Neuronal stem cell (in vitro differentiated cells): ENCODE measurements around the gene DTNBP1.

ENCODE experiments used
- DNase-seq: peaks from one replicate; pipeline ENCODE4 v3.0.0-alpha.2; 2013; ENCODE audit warnings: low spot score
- H2AFZ ChIP-seq: one replicate; pipeline ENCODE4 v1.6.1; 2013; ENCODE audit warnings: mild to moderate bottlenecking, low read length, inconsistent platforms
- H2AK5ac ChIP-seq: 2 replicates; pipeline ENCODE4 v1.6.1; 2013; ENCODE audit warnings: low read depth, mild to moderate bottlenecking, inconsistent platforms, low read length, moderate library complexity, mixed read lengths
- H2BK120ac ChIP-seq: 2 replicates; pipeline ENCODE4 v1.6.1; 2013; ENCODE audit warnings: low read depth, mild to moderate bottlenecking, inconsistent platforms, low read length, moderate library complexity, mixed read lengths
- H2BK12ac ChIP-seq: one replicate; pipeline ENCODE4 v1.6.1; 2013; ENCODE audit warnings: low read length, inconsistent platforms
- H2BK15ac ChIP-seq: 2 replicates; pipeline ENCODE4 v1.6.1; 2013; ENCODE audit warnings: mild to moderate bottlenecking, low read length, inconsistent platforms, mixed read lengths
- H2BK5ac ChIP-seq: one replicate; pipeline ENCODE4 v1.6.1; 2013; ENCODE audit warnings: inconsistent platforms, mild to moderate bottlenecking, low read length, moderate library complexity
- H3K14ac ChIP-seq: one replicate; pipeline ENCODE4 v1.6.1; 2013; ENCODE audit warnings: low read length, inconsistent platforms
- H3K18ac ChIP-seq: 2 replicates; pipeline ENCODE4 v1.6.1; 2013; ENCODE audit warnings: low read length, inconsistent platforms
- H3K23ac ChIP-seq: 2 replicates; pipeline ENCODE4 v1.6.1; 2013; ENCODE audit warnings: low read depth, mild to moderate bottlenecking, mixed read lengths, low read length, inconsistent platforms; ENCODE audit not compliant: poor library complexity
- H3K27ac ChIP-seq: replicated peaks from 3 replicates; pipeline ENCODE4 v1.5.1; 2013; ENCODE audit warnings: low read length, inconsistent platforms
- H3K27me3 ChIP-seq, 3 experiments: 2 replicates each; pipeline ENCODE4 v1.6.1; 2013; ENCODE audit warnings: low read length in 3 of 3, mild to moderate bottlenecking in 2 of 3, inconsistent platforms in 1 of 3, low read depth in 1 of 3, mixed read lengths in 1 of 3, moderate library complexity in 1 of 3; ENCODE audit not compliant: control insufficient read depth in 3 of 3, insufficient read depth in 3 of 3
- H3K36me3 ChIP-seq, 2 donors: replicated peaks in 1 of 2; 2 replicates each; pipeline ENCODE4 v1.6.1; 2013; ENCODE audit warnings: low read length in 2 of 2; ENCODE audit not compliant: control insufficient read depth in 2 of 2, insufficient read depth in 2 of 2
- H3K4ac ChIP-seq: 2 replicates; pipeline ENCODE4 v1.6.1; 2013; ENCODE audit warnings: inconsistent platforms, mild to moderate bottlenecking, low read length, moderate library complexity
- H3K4me1 ChIP-seq, 2 donors: 1 replicate in 1 of 2; 2 replicates in 1 of 2; pipeline ENCODE4 v1.6.1; 2013; ENCODE audit warnings: low read length in 2 of 2, low read depth in 1 of 2; ENCODE audit not compliant: control insufficient read depth in 2 of 2, insufficient read depth in 1 of 2
- H3K4me2 ChIP-seq: one replicate; pipeline ENCODE4 v1.6.1; 2013; ENCODE audit warnings: mild to moderate bottlenecking, low read length, inconsistent platforms; ENCODE audit not compliant: insufficient read depth, poor library complexity, severe bottlenecking
- H3K4me3 ChIP-seq, 2 donors: 2 replicates each; pipeline ENCODE4 v1.5.1; 2013; ENCODE audit warnings: low read length in 2 of 2, mild to moderate bottlenecking in 2 of 2, inconsistent platforms in 1 of 2, moderate library complexity in 1 of 2
- H3K79me1 ChIP-seq: one replicate; pipeline ENCODE4 v1.6.1; 2013; ENCODE audit warnings: low read depth, mild to moderate bottlenecking, inconsistent platforms, low read length, moderate library complexity
- H3K9ac ChIP-seq: one replicate; pipeline ENCODE4 v1.6.1; 2013; ENCODE audit warnings: mild to moderate bottlenecking, low read depth, low read length, inconsistent platforms; ENCODE audit not compliant: poor library complexity
- H3K9me3 ChIP-seq, 2 donors: replicated peaks in 1 of 2; 2 replicates each; pipeline versions ENCODE3 to v1.6.1; 2013; ENCODE audit warnings: low read length in 2 of 2, mild to moderate bottlenecking in 2 of 2, inconsistent platforms in 1 of 2, low read depth in 1 of 2, mixed read lengths in 1 of 2, moderate library complexity in 1 of 2; ENCODE audit not compliant: control insufficient read depth in 2 of 2, insufficient read depth in 1 of 2
- H4K8ac ChIP-seq: one replicate; pipeline ENCODE4 v1.6.1; 2013; ENCODE audit warnings: low read depth, mild to moderate bottlenecking, inconsistent platforms, low read length, moderate library complexity
- H4K91ac ChIP-seq: one replicate; pipeline ENCODE4 v1.6.1; 2013; ENCODE audit warnings: low read length, low read depth, mild to moderate bottlenecking, inconsistent platforms; ENCODE audit not compliant: poor library complexity
- WGBS, 2 donors: extraction: QIAGEN DNeasy Blood & Tissue Kit; methylation state at CpG; one replicate each; pipeline ENCODE4 v1.1.7; 2013; ENCODE audit warnings: missing lambda C conversion rate in 2 of 2, mixed read lengths in 1 of 2; ENCODE audit not compliant: insufficient read length in 2 of 2, insufficient replicate concordance in 1 of 2; ENCODE audit errors: extremely low coverage in 2 of 2; 5-methylcytosine and 5-hydroxymethylcytosine counted together

DTNBP1 gene

GRCh38 chr6:15681946-15682345, 19.1 kb upstream of the DTNBP1 start:
- Histone ChIP-seq H3K14ac (no peak overlapping the region), H3K4me2 (no peak overlapping the region), H3K36me3 (no peaks in the 10 kb centered on the region), H2AK5ac (no peak overlapping the region), H3K4me1 (no peaks in the 10 kb centered on the region), H4K91ac (no peak overlapping the region), H2BK12ac (no peak overlapping the region), H3K23ac (no peak overlapping the region), H2BK120ac (no peak overlapping the region), H4K8ac (no peak overlapping the region), H3K27me3 (peaks cover 0 to 19% (median 0%) of the 10 kb centered on the region in 3 experiments), H3K4me3 (no peak overlapping the region), H3K79me1 (no peaks in the 10 kb centered on the region), H3K9ac (no peak overlapping the region), H2BK15ac (no peak overlapping the region), H3K27ac (no peak overlapping the region), H2AFZ (no peak overlapping the region), H3K18ac (no peak overlapping the region), H3K4ac (no peak overlapping the region), H2BK5ac (no peak overlapping the region), H3K9me3 (no peaks in the 10 kb centered on the region)
- DNase-seq: no peak
- no CpG with 5 or more reads among the region's 1 CpG for WGBS, 2 donors

DNA sequence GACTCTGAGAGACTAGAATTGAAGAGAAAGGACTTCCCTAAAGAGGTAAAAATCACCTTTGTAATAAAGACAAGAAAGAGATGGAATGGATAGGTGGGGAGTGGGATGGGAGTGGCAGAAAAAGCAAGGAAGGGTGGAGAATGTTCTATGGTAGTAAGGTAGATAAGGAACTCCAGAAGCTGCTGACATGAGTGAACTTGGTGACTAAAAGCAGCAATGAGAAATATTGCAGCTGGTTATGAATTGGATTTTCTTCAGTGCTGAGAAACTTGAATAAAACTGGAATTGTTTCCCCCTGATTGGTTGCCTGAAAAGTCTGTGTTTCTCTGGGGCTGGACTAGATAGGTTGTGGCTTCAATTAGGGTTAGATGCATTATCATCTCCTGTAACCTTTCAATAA, 15.7 kb upstream of the DTNBP1 start:
- H2AFZ ChIP-seq: no peak overlapping the region
- no peaks in the 10 kb centered on the region for H3K4me1 ChIP-seq
- H3K14ac ChIP-seq: no peak overlapping the region
- no peak overlapping the region for H3K9ac ChIP-seq
- no peaks in the 10 kb centered on the region for H3K36me3 ChIP-seq
- H2BK5ac ChIP-seq: no peak overlapping the region
- H3K23ac ChIP-seq: no peak overlapping the region
- no peak overlapping the region for H3K4ac ChIP-seq
- no peak overlapping the region for H4K8ac ChIP-seq
- H3K9me3 ChIP-seq: no peaks in the 10 kb centered on the region
- H2AK5ac ChIP-seq: no peak overlapping the region
- H2BK12ac ChIP-seq: no peak overlapping the region
- H3K27ac ChIP-seq: no peak overlapping the region
- H3K4me2 ChIP-seq: no peak overlapping the region
- H3K27me3 ChIP-seq: peaks cover 0 to 32% (median 0%) of the 10 kb centered on the region in 3 experiments
- DNase-seq: no peak
- H3K4me3 ChIP-seq: no peak overlapping the region
- no peak overlapping the region for H2BK120ac ChIP-seq
- H3K18ac ChIP-seq: no peak overlapping the region
- no peak overlapping the region for H4K91ac ChIP-seq
- H3K79me1 ChIP-seq: no peaks in the 10 kb centered on the region
- no peak overlapping the region for H2BK15ac ChIP-seq

- no peak overlapping the region for H2AFZ ChIP-seq
- WGBS, 2 donors: no CpG with 5 or more reads among the region's 6 CpGs
These were observed 15.0 kb upstream of the DTNBP1 start for GRCh38 chr6:15677822-15678221.

GRCh38 chr6:15675536-15676220, 12.8 kb upstream of the DTNBP1 start:
- H3K18ac ChIP-seq: no peak overlapping the region
- H2BK120ac ChIP-seq: no peak overlapping the region
- peaks cover 0 to 50% (median 0%) of the 10 kb centered on the region in 3 experiments for H3K27me3 ChIP-seq
- no peak overlapping the region for H3K27ac ChIP-seq
- H2AFZ ChIP-seq: no peak overlapping the region
- H3K14ac ChIP-seq: no peak overlapping the region
- no peak overlapping the region for H3K4me3 ChIP-seq
- no peaks in the 10 kb centered on the region for H3K4me1 ChIP-seq
- H3K4ac ChIP-seq: no peak overlapping the region
- no peak overlapping the region for H3K23ac ChIP-seq
- no peak overlapping the region for H2BK15ac ChIP-seq
- H3K36me3 ChIP-seq: no peaks in the 10 kb centered on the region
- H4K8ac ChIP-seq: no peak overlapping the region
- H4K91ac ChIP-seq: no peak overlapping the region
- H3K9me3 ChIP-seq: no peaks in the 10 kb centered on the region
- no peak overlapping the region for H2BK12ac ChIP-seq
- DNase-seq: no peak
- no peak overlapping the region for H3K4me2 ChIP-seq
- WGBS, 2 donors: no CpG with 5 or more reads among the region's 3 CpGs
- no peak overlapping the region for H3K9ac ChIP-seq
- no peak overlapping the region for H2BK5ac ChIP-seq
- H3K79me1 ChIP-seq: no peaks in the 10 kb centered on the region
- no peak overlapping the region for H2AK5ac ChIP-seq

More at GRCh38 chr6:15677822-15678221, 15.0 kb upstream of the DTNBP1 start:
- DNase-seq: no peak
- no peak overlapping the region for H2BK15ac ChIP-seq
- no peak overlapping the region for H3K4ac ChIP-seq
- no peak overlapping the region for H2BK120ac ChIP-seq
- no peaks in the 10 kb centered on the region for H3K4me1 ChIP-seq
- no peak overlapping the region for H2BK12ac ChIP-seq
- H2AK5ac ChIP-seq: no peak overlapping the region
- no peaks in the 10 kb centered on the region for H3K79me1 ChIP-seq
- no peak overlapping the region for H2BK5ac ChIP-seq
- no peak overlapping the region for H3K14ac ChIP-seq
- no peaks in the 10 kb centered on the region for H3K36me3 ChIP-seq
- no peak overlapping the region for H4K8ac ChIP-seq
- H3K18ac ChIP-seq: no peak overlapping the region
- no peaks in the 10 kb centered on the region for H3K9me3 ChIP-seq
- no peak overlapping the region for H3K4me3 ChIP-seq
- H3K27me3 ChIP-seq: peaks cover 0 to 33% (median 0%) of the 10 kb centered on the region in 3 experiments
- H3K27ac ChIP-seq: no peak overlapping the region
- H4K91ac ChIP-seq: no peak overlapping the region
- no peak overlapping the region for H3K4me2 ChIP-seq
- H3K9ac ChIP-seq: no peak overlapping the region
- H3K23ac ChIP-seq: no peak overlapping the region
